Kidney tubule cell (primary cell): ENCODE measurements around the gene BICD2.
A peak's percentile ranks its signal among the peaks of the same experiment; 100 is the strongest.

ENCODE experiments used
- DNase-seq: peaks from one replicate; pipeline ENCODE4 v3.0.0-alpha.2; 2018; ENCODE audit warnings: low spot score

BICD2 gene

GRCh38 chr9:92714787-92715487 is 49.7 kb downstream of the BICD2 start:
- no peak for DNase-seq

- DNase-seq = no peak
These were observed 50.6 kb downstream of the BICD2 start for GRCh38 chr9:92714016-92714415.

GRCh38 chr9:92713528-92713927 is 51.1 kb downstream of the BICD2 start:
- DNase-seq = no peak

- no peak for DNase-seq
These were observed 51.9 kb downstream of the BICD2 start for GRCh38 chr9:92712767-92713166.

DNA sequence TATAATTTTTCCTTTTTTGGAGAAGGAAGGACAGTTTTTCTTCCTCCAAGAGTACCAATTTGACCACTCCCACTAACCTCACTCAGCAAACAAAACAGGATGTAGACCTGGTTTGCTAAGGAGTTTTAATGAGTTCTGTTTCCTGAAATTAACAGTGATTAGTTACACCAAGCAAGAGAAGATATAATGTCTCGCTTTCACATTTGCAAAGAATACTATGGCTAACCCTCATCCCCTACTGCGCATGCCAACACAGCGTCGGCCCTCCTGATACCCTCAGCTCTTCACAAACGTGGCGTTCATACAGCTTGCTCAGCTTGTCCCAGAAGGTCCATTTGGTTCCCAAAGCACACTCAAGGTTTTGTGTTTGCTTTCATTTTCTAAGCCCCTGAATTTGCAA is 52.8 kb downstream of the BICD2 start:
- DNase-seq = no peak

GRCh38 chr9:92711146-92711545 is 53.5 kb downstream of the BICD2 start:
- DNase-seq = no peak

DNA sequence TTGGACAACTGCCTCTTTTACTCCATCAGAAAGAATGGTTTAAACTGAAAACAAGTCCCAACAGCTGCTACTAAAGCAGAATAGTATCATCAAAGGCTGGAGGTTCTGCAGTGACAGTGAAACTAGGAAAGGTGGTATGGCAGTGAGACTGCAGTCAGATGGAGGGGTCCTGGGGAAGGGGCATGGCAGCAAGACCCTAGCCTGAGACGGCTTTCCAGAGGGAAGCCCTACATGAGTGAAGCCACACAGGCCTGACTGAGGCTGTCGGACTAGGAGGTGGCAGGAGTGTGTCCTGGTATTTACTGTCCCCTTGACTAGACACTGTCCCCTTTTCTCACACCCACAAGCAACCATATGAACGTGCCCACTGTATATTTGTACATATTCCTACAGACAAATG is 54.3 kb downstream of the BICD2 start:
- no peak for DNase-seq

DNA sequence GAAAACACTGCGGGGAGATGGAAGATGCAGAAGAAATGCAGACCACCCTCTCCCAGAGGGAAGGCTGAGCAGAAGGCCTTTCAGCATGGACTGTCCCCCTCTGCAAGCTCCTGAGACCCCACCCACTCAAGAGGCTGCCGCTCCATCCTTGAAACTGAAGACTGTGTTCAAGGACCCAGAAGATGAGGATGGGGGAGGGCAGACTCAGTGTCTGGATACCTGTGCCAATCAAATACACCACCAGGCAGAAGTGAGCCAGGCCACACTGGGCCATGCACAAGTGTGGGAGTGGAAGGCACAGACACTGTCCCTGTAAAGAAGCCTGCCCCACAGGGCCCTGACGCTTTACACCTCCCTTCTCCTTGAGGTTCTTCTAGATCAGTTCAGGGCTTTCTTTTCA is 54.7 kb downstream of the BICD2 start:
- DNase-seq = no peak

DNA sequence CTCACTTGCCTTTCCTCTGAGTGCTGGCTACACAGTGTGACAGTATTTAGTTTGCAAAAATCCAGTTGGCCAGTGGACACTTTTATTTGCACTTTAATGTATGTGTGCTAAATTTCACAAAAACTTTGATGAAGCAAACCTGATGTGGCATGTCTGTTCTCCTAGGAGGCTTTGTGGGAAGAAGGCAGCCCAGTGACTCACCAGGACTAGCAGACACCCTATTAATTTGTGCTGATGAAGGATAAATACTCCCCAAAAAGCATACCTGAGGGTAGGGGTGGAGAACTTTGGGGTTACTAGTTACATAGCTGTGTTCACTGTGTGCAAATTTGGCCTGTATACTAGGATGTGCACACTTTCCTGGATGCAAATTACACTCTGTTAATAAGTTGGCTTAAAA is 55.4 kb downstream of the BICD2 start:
- DNase-seq = no peak

DNA sequence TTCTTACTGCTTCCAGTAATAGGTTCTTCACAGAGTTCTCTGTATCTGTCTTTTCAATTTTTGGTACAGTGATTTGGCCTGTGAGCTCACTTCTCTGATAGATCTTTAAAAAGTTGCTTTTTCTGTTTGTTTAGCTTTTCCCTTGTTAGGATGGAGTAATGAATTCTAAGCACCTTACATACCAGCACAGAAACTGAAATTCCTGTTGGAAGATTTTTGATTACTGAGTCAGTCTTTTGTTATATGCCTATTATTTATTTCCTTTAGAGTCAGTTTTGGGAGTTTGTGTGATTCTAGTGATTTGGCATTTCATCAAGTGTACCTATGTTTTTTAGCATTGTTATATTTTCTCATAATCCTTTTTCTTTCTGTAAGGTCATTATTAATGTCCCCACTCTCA is 57.1 kb downstream of the BICD2 start:
- DNase-seq = peak; percentile 26

GRCh38 chr9:92706218-92706940 is 58.3 kb downstream of the BICD2 start:
- peak; percentile 43 for DNase-seq

DNA sequence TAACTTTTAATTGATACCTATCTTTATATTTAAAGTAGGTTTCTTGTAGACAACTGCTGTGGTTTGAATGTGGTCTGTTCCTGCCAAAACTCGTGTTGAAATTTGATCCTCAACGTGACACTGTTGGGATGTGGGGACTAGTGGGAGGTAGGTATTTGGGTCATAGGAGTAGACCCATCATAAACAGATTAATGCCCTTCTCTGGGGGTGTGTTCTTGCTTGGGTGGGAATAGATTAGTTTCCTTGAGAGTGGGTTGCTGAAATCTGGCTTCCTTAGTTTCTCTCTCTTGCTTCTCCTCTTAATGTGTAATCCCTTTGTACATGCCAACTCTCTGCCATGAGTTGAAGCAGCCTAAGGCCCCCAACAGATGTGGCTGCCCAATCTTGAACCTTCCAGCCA is 60.1 kb downstream of the BICD2 start:
- no peak for DNase-seq

DNA sequence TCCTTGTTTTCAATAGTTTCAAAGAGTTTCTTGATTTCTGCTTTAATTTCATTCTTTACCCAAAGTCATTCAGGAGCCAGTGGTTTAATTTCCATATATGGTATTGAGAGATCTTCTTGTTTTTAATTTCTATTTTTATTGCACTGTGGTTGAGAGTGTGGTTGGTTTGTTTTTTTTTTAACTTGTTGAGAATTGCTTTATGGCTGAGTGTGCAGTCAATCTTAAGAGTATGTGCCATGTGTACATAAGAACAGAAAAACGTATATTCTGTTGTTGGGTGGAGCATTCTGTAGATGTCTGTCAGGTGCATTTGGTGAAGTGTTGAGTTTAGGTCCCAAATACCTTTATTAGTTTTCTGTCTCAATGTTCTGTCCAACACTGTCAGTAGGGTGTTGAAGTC is 68.0 kb downstream of the BICD2 start:
- DNase-seq = no peak

DNA sequence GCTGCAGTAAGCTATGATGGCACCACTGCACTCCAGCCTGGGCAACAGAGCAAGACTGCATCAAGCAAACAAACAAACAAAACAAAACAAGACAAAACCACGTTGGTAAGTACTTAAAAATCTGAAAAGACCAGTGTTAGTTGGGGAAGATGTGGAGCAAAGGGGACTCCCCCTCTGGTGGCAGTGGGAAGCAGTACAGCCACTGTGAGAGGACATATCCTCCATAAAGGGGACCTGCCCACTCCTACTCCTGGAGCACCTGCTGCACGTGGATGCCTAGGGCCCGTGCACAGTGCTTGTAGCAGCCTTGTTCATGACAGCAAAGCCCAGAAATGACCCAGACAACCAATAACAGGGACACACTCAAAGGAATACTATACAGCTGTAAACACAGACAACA is 77.7 kb downstream of the BICD2 start:
- DNase-seq = no peak

DNA sequence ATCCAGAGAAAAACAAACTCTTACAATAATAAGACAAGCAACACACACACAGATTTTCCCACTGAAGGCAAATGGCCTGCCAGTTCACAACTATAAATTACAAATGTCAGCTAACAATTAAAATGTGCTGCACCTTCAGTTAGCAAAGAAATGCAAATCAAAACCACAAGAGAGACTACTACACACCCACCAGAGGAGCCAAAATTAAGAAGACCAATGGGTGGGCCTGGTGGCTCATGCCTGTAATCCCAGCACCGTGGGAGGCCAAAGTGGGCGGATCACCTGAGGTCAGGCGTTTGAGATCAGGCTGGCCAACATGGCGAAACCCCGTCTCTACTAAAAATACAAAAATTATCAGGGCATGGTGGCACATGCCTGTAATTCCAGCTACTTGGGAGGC is 79.6 kb downstream of the BICD2 start:
- no peak for DNase-seq

DNA sequence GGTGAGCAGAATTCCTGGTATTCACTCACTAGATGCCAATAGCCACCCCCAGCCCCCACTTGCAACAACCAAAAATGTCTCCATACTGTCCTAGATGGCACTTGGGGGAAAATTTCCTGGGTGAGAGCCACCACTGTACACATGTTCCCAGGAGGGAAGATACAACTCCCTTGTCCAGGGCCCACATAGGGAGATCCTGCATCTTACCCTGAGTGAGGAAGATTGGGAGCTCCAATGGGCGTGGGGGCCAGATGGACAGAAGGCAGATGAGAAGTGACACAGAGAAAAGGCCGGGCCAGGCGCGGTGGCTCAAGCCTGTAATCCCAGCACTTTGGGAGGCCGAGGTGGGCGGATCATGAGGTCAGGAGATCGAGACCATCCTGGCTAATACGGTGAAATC is 82.4 kb downstream of the BICD2 start:
- DNase-seq = no peak

DNA sequence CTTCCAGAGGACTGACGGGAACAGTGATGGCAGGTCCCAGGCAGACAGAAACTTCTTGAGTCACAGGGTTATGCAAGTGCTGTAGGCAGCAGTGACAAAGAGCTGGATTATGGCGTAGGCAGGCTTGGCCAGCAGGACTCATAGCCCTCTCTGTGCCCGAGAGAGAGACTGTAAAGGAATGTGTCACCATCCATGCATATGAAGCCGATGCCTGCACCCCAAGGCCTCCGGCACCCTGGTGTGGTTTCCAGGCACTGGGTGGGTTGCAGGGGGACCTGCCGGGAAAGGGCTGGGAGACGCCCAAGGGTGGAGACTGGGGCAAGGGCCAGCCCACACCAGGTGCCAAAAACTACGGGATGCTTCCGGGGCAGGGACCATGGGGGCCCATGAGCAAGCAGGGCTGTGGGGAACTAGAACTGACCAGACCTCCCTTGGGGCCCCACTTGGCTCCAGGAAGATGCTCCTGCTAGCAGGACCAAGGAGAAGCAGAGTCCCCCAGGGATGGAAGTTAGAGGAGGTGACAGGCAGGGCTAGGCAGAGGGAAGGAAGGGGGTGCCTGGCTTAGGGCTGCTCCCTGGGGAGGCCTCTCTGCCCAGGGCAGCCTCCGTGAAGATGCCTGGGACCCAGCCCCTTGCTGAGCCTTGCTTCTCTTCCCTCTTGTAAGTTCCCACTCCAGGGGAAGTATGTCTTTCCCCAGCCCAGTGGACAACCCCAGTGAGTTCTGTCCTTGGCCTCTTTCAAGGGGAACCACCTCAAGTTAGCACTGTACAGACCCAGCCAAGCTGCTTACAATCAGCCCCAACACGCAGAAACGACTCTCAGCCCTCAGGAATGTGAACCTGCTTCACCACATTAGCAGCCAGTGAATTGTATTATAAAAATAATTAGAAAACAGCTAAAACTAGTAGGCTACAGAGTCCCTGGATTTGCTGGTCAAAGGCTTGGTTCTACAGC is 84.2 kb downstream of the BICD2 start:
- DNase-seq = peak; percentile 3

DNA sequence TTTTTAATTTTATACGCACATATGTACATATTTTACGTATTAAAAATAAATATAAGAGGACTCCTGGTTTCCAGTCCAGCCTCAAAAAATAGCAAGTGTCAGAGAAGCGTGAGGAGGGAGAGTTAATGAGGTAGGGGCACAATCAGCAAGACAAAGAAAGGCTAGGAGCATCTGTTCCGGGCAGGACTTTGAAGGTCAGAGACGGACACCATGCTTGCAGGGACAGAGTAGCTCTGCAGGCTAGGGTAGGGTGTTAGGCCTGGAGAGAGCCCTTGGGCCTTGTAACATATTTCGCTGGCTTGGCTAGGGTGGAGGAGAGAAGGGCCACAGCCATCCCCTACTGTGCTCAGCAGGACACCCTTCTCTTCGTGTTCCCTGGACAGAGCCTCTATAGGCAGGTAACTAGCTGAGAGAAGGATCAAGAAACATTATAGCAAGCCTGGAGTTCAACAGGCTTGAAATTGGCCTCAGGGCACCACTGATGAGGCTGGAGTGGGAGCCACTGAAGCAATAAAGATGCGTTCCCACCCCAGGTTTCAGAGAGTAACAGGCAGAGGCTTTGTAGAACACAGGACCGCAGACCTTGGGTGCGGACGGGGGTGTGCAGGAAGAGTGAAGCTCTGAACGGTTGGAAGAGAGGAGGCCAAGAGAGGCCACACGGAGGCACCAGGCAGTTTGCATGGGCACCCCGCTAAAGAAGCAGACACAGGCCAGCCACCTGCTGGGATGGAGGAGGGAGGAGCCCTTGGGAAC is 85.0 kb downstream of the BICD2 start:
- DNase-seq = no peak

DNA sequence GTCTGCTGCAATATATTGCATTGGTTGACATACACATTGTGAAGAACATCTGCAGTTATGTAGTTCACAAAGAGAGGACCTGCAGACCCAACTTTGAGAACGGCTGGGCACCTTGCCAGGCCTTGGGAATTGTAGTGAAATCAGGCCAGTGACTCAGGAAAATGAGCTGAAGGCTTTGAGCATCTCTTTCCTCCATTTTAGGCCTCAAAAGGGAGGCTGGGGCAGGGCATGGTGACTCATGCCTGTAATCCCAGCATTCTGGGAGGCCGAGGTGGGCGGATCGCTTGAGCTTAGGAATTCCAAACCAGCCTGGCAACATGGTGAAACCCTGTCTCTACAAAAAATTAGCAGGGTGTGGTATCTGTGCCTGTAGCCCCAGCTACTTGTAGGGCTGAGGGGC is 93.3 kb downstream of the BICD2 start:
- DNase-seq = peak; percentile 78

- peak; percentile 99 for DNase-seq
These were observed 94.5 kb downstream of the BICD2 start, which contains the start of gene IPPK for GRCh38 chr9:92669890-92670708. Gene IPPK, minus strand, starts transcription at chr9:92670131. Its CDS starts 143 bp downstream, at chr9:92669988.

DNA sequence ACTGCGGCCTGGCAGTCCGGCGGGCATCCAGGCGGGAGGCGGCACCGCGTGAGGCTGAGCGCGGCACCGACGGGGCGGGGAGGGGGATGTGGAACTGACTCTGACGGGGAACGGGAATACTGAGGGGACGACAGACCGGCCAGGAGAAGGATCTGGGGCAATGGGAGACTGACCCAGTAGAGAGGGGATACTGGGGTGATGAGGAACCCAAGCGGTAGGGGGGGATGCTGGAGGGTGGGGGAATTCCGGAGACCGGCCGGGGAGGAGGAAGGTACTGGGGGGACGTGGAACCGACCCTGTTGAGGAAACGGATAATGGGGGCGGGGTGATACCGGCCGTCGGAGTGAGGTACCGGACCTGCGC is 95.1 kb downstream of the BICD2 start:
- DNase-seq = no peak
